ENCODE results near the gene ZDHHC17. TPM values are rescaled to one million over a fixed set of nuclear protein-coding genes. Genes with fewer than 3 reads are reported as not detected.

Gene ZDHHC17
- total and polyA plus RNA-seq, 4 donors, result 12.0 to 139 (median 21.8) TPM

- 85 to 92% methylated on average over 1 of the region's 1 CpG for WGBS, 2 donors
- Histone ChIP-seq H3K9ac (ENCODE audit: insufficient read depth in 1 of 2, low read length in 2 of 2) (no peak overlapping the region), H3K9me3 (ENCODE audit: control insufficient read depth in 4 of 4, insufficient read depth in 3 of 4, low read length in 3 of 4) (peaks cover 0 to 6% (median 0%) of the 10 kb centered on the region in 4 donors), H3K27me3 (ENCODE audit: control insufficient read depth in 3 of 3, insufficient read depth in 3 of 3, low read length in 2 of 3) (no peaks in the 10 kb centered on the region), H3K36me3 (ENCODE audit: control insufficient read depth in 4 of 4, insufficient read depth in 4 of 4, low read length in 4 of 4) (no peaks in the 10 kb centered on the region), H3K4me3 (no peak overlapping the region), H3K27ac (ENCODE audit: low read depth in 1 of 2, low read length in 1 of 2) (no peak overlapping the region), H3K4me1 (ENCODE audit: control insufficient read depth in 5 of 5, insufficient read depth in 5 of 5, low read length in 5 of 5) (peaks cover 0 to 36% (median 7%) of the 10 kb centered on the region in 5 donors)
- no peak for ATAC-seq (ENCODE audit: insufficient read depth, low FRiP score)
- TF ChIP-seq CTCF (IDR thresholded peaks at IDR 0.05; ENCODE audit: control extremely low read depth, extremely low read depth), result no peak
- DNase-seq, result no peak
Observed at GRCh38 chr12:76882367-76882766, 118.5 kb downstream of the ZDHHC17 start.

GRCh38 chr12:76883151-76883550, 119.2 kb downstream of the ZDHHC17 start:
- TF ChIP-seq CTCF (IDR thresholded peaks at IDR 0.05; ENCODE audit: control extremely low read depth, extremely low read depth), result no peak
- no peaks in the 10 kb centered on the region for H3K36me3 ChIP-seq (ENCODE audit: control insufficient read depth in 4 of 4, insufficient read depth in 4 of 4, low read length in 4 of 4)
- 91 to 92% methylated on average over 6 of the region's 6 CpGs for WGBS, 2 donors
- no peak overlapping the region for H3K4me3 ChIP-seq
- no peak overlapping the region for H3K9ac ChIP-seq (ENCODE audit: insufficient read depth in 1 of 2, low read length in 2 of 2)
- peaks cover 0 to 6% (median 0%) of the 10 kb centered on the region in 4 donors for H3K9me3 ChIP-seq (ENCODE audit: control insufficient read depth in 4 of 4, insufficient read depth in 3 of 4, low read length in 3 of 4)
- H3K27me3 ChIP-seq (ENCODE audit: control insufficient read depth in 3 of 3, insufficient read depth in 3 of 3, low read length in 2 of 3), result no peaks in the 10 kb centered on the region
- no peak overlapping the region for H3K27ac ChIP-seq (ENCODE audit: low read depth in 1 of 2, low read length in 1 of 2)
- no peak for DNase-seq
- no peak for ATAC-seq (ENCODE audit: insufficient read depth, low FRiP score)
- H3K4me1 ChIP-seq (ENCODE audit: control insufficient read depth in 5 of 5, insufficient read depth in 5 of 5, low read length in 5 of 5), result peaks cover 0 to 33% (median 7%) of the 10 kb centered on the region in 5 donors

- DNase-seq (peak; percentile 77 to 97 (median 92)), ATAC-seq (ENCODE audit: insufficient read depth, low FRiP score) (no peak)
- H3K4me1 ChIP-seq (ENCODE audit: control insufficient read depth in 5 of 5, insufficient read depth in 5 of 5, low read length in 5 of 5), result peaks cover 0 to 30% (median 3%) of the 10 kb centered on the region in 5 donors
- no peak overlapping the region for H3K9ac ChIP-seq (ENCODE audit: insufficient read depth in 1 of 2, low read length in 2 of 2)
- H3K27me3 ChIP-seq (ENCODE audit: control insufficient read depth in 3 of 3, insufficient read depth in 3 of 3, low read length in 2 of 3), result no peaks in the 10 kb centered on the region
- TF ChIP-seq CTCF (IDR thresholded peaks at IDR 0.05; ENCODE audit: control extremely low read depth, extremely low read depth), result no peak
- H3K4me3 ChIP-seq, result no peak overlapping the region
- 49 to 63% methylated on average over 2 of the region's 2 CpGs for WGBS, 2 donors
- no peaks in the 10 kb centered on the region for H3K36me3 ChIP-seq (ENCODE audit: control insufficient read depth in 4 of 4, insufficient read depth in 4 of 4, low read length in 4 of 4)
- peaks cover 0 to 6% (median 0%) of the 10 kb centered on the region in 4 donors for H3K9me3 ChIP-seq (ENCODE audit: control insufficient read depth in 4 of 4, insufficient read depth in 3 of 4, low read length in 3 of 4)
- no peak overlapping the region for H3K27ac ChIP-seq (ENCODE audit: low read depth in 1 of 2, low read length in 1 of 2)
Observed at GRCh38 chr12:76883811-76884210, 119.9 kb downstream of the ZDHHC17 start.

- Histone ChIP-seq H3K9me3 (ENCODE audit: control insufficient read depth in 4 of 4, insufficient read depth in 3 of 4, low read length in 3 of 4) (peaks cover 0 to 2% (median 0%) of the 10 kb centered on the region in 4 donors), H3K36me3 (ENCODE audit: control insufficient read depth in 4 of 4, insufficient read depth in 4 of 4, low read length in 4 of 4) (no peaks in the 10 kb centered on the region), H3K9ac (ENCODE audit: insufficient read depth in 1 of 2, low read length in 2 of 2) (no peak overlapping the region), H3K27me3 (ENCODE audit: control insufficient read depth in 3 of 3, insufficient read depth in 3 of 3, low read length in 2 of 3) (no peaks in the 10 kb centered on the region), H3K4me1 (ENCODE audit: control insufficient read depth in 5 of 5, insufficient read depth in 5 of 5, low read length in 5 of 5) (no peaks in the 10 kb centered on the region), H3K27ac (ENCODE audit: low read depth in 1 of 2, low read length in 1 of 2) (no peak overlapping the region), H3K4me3 (no peak overlapping the region)
- 95 to 96% methylated on average over 1 of the region's 1 CpG for WGBS, 2 donors
- TF ChIP-seq CTCF (IDR thresholded peaks at IDR 0.05; ENCODE audit: control extremely low read depth, extremely low read depth), result no peak
- ATAC-seq (ENCODE audit: insufficient read depth, low FRiP score), result no peak
- DNase-seq, result no peak
Observed at GRCh38 chr12:76888775-76889174, 124.9 kb downstream of the ZDHHC17 start.

Measured in lung (tissue), 12 donors.